22Rv1 (cell line): ENCODE results near the gene CNNM2.

ENCODE experiments used
- ZFX ChIP-seq: fragments of 450-650 bp; IDR thresholded peaks from 2 replicates; pipeline ENCODE4 v1.6.1; 2017; ENCODE audit warnings: antibody characterized with exemption, borderline replicate concordance
- TF ChIP-seq, protein P1 (sequence below): fragments of 450-650 bp; IDR thresholded peaks from 2 replicates; pipeline ENCODE4 v1.5.1; 2017; ENCODE audit warnings: mild to moderate bottlenecking

DNA sequence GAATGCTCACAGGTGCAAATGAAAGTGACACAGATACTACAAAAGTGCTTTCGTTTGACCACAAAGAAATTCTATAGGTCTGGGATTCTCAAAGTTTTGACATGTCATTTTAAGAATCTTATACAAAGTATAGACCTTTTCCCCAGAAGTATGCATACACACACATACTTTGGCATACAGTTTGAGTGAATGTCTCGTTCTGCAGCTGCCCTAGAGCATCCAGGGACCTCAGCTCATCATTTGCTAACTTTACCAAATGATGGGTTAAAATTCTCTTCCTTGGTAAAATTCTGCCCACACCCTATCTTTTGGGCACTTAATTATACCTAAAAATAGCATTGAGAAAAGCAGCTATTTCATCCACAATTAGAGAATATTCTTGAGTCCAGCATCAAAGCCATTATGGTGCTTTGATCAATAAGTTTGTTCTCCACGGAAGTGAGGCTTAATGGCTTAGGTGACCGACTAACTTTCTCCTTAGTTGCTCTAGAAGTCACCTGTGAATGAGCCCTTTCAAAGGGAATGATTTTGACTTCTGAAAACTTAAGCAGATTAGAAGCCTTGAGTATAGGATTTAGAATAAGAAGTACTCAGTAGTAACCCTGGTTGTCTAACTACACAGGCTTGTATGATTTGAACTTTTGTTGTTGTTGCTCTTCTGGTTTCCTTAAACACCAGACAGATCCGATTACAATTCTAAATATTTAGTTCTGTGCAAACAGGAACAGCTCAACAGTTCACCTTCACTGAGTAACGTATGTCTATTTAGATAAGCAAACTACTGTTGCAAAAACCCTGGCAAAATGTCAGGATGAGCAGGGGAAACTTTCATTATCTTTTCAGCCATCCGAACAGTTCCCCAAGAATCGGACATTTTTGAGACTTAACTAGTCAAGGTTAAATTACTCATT, 70.6 kb downstream of the CNNM2 start:
- TF ChIP-seq, protein P1, sequence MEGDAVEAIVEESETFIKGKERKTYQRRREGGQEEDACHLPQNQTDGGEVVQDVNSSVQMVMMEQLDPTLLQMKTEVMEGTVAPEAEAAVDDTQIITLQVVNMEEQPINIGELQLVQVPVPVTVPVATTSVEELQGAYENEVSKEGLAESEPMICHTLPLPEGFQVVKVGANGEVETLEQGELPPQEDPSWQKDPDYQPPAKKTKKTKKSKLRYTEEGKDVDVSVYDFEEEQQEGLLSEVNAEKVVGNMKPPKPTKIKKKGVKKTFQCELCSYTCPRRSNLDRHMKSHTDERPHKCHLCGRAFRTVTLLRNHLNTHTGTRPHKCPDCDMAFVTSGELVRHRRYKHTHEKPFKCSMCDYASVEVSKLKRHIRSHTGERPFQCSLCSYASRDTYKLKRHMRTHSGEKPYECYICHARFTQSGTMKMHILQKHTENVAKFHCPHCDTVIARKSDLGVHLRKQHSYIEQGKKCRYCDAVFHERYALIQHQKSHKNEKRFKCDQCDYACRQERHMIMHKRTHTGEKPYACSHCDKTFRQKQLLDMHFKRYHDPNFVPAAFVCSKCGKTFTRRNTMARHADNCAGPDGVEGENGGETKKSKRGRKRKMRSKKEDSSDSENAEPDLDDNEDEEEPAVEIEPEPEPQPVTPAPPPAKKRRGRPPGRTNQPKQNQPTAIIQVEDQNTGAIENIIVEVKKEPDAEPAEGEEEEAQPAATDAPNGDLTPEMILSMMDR, result no peak
- TF ChIP-seq ZFX, result no peak
